H1 (cell line): ENCODE results near the gene INHBB. TPM values are rescaled to one million over a fixed set of nuclear protein-coding genes. Genes with fewer than 3 reads are reported as not detected.
A peak's percentile ranks its signal among the peaks of the same experiment; 100 is the strongest.

ENCODE experiments used
- CTCF ChIA-PET: fragments of 300-600 bp; sonication (Branson Sonifier 250); formaldehyde crosslinking; loops from one replicate; lab custom pipeline; 2021; ENCODE audit not compliant: partially characterized antibody; lab: Charles Lee
- POLR2A ChIA-PET: fragments of 300-600 bp; sonication (Branson Sonifier 250); formaldehyde crosslinking; loops from one replicate; lab custom pipeline; 2021; ENCODE audit warnings: inconsistent platforms; ENCODE audit not compliant: partially characterized antibody; lab: Charles Lee
- DNase-seq, 2 experiments: peaks; one replicate each; pipeline versions ENCODE4 v3.0.0 to v3.0.0-alpha.2; 2010 to 2022; ENCODE audit warnings: low spot score in 2 of 2, low read depth in 1 of 2, mixed read lengths in 1 of 2
- FAIRE-seq: peaks from 2 replicates; lab custom pipeline; 2011; peaks lifted over from hg19 to GRCh38; lab: Jason Lieb, UNC
- H2AFZ ChIP-seq: 2 replicates; pipeline ENCODE4 v1.8.1; 2012; ENCODE audit warnings: low read length, inconsistent platforms
- H2AK5ac ChIP-seq: 2 replicates; pipeline ENCODE4 v1.6.1; 2013; ENCODE audit warnings: low read depth, low read length
- H2BK120ac ChIP-seq: replicated peaks from 2 replicates; pipeline ENCODE3; 2013; ENCODE audit warnings: low read depth, low read length, inconsistent platforms
- H2BK12ac ChIP-seq: 2 replicates; pipeline ENCODE4 v1.6.1; 2013; ENCODE audit warnings: low read depth, low read length
- H2BK15ac ChIP-seq: 2 replicates; pipeline ENCODE4 v1.6.1; 2013; ENCODE audit warnings: low read length
- H2BK20ac ChIP-seq: 2 replicates; pipeline ENCODE4 v1.6.1; 2013; ENCODE audit warnings: low read length
- H2BK5ac ChIP-seq: 2 replicates; pipeline ENCODE4 v1.6.1; 2013; ENCODE audit warnings: low read depth, low read length
- H3K14ac ChIP-seq: 2 replicates; pipeline ENCODE4 v1.6.1; 2013; ENCODE audit warnings: inconsistent platforms; ENCODE audit not compliant: insufficient read length
- H3K18ac ChIP-seq: 2 replicates; pipeline ENCODE4 v1.6.1; 2013; ENCODE audit warnings: low read length; ENCODE audit errors: extremely low read depth
- H3K23ac ChIP-seq: 2 replicates; pipeline ENCODE4 v1.6.1; 2013; ENCODE audit warnings: inconsistent platforms; ENCODE audit not compliant: insufficient read length
- H3K23me2 ChIP-seq: 2 replicates; pipeline ENCODE4 v1.6.1; 2013; ENCODE audit warnings: low read depth, low read length
- H3K27ac ChIP-seq: 2 replicates; pipeline ENCODE4 v1.6.1; 2011; ENCODE audit warnings: low read depth, low read length, inconsistent platforms
- H3K27me3 ChIP-seq, 4 experiments: replicated peaks in 1 of 4; 1 replicate in 1 of 4; 2 replicates in 3 of 4; pipeline versions ENCODE4 v1.6.1 to v1.8.1; 2011 to 2013; ENCODE audit warnings: low read length in 3 of 4, mild to moderate bottlenecking in 3 of 4, inconsistent platforms in 2 of 4, mixed read lengths in 2 of 4, moderate library complexity in 1 of 4; ENCODE audit not compliant: control insufficient read depth in 3 of 4, insufficient read depth in 3 of 4; ENCODE audit errors: extremely low read depth in 1 of 4
- H3K36me3 ChIP-seq, 4 experiments: 2 replicates each; pipeline versions ENCODE4 v1.6.1 to v1.8.1; 2011 to 2013; ENCODE audit warnings: mild to moderate bottlenecking in 4 of 4, low read length in 3 of 4, moderate library complexity in 2 of 4, control low read depth in 1 of 4, inconsistent platforms in 1 of 4; ENCODE audit not compliant: insufficient read depth in 4 of 4, control insufficient read depth in 2 of 4
- H3K4ac ChIP-seq: replicated peaks from 2 replicates; pipeline ENCODE3; 2013; ENCODE audit warnings: low read length, low read depth, mixed read lengths, inconsistent platforms; ENCODE audit not compliant: insufficient read length
- H3K4me1 ChIP-seq, 4 experiments: replicated peaks in 1 of 4; 1 replicate in 1 of 4; 2 replicates in 3 of 4; pipeline versions ENCODE4 v1.6.1 to v1.8.1; 2011 to 2013; ENCODE audit warnings: low read length in 3 of 4, inconsistent platforms in 2 of 4, mixed read lengths in 1 of 4; ENCODE audit not compliant: insufficient read depth in 4 of 4, control insufficient read depth in 3 of 4
- H3K4me2 ChIP-seq, 2 experiments: 2 replicates each; pipeline versions ENCODE4 v1.6.1 to v1.8.1; 2011 to 2013; ENCODE audit warnings: low read depth in 2 of 2, low read length in 2 of 2, control low read depth in 1 of 2, inconsistent platforms in 1 of 2, mild to moderate bottlenecking in 1 of 2; ENCODE audit not compliant: insufficient read depth in 1 of 2
- H3K4me3 ChIP-seq, 4 experiments: fragments of 200-600, 300-600 bp in 1 of 4; sonication (generic), shearing (Covaris generic), sonication (Bioruptor Twin) in 1 of 4; 2 replicates each; pipeline versions ENCODE4 v1.5.1 to v1.8.1; 2011 to 2016; ENCODE audit warnings: low read length in 4 of 4, low read depth in 3 of 4, control low read depth in 2 of 4, inconsistent platforms in 2 of 4, mild to moderate bottlenecking in 2 of 4, mixed read lengths in 1 of 4, moderate library complexity in 1 of 4; ENCODE audit not compliant: insufficient read depth in 2 of 4; ENCODE audit errors: extremely low read depth in 1 of 4
- H3K56ac ChIP-seq: replicated peaks from 2 replicates; pipeline ENCODE3; 2013; ENCODE audit warnings: low read depth, mild to moderate bottlenecking, mixed read lengths, low read length, inconsistent platforms; ENCODE audit not compliant: insufficient read length
- H3K79me1 ChIP-seq: 2 replicates; pipeline ENCODE4 v1.6.1; 2013; ENCODE audit warnings: low read depth, low read length, control low read depth
- H3K79me2 ChIP-seq, 2 experiments: 2 replicates each; pipeline versions ENCODE4 v1.6.1 to v1.8.1; 2012 to 2013; ENCODE audit warnings: low read length in 2 of 2, mild to moderate bottlenecking in 2 of 2, inconsistent platforms in 1 of 2; ENCODE audit not compliant: insufficient read depth in 2 of 2, control insufficient read depth in 1 of 2
- H3K9ac ChIP-seq, 4 experiments: replicated peaks in 1 of 4; 1 replicate in 1 of 4; 2 replicates in 3 of 4; pipeline versions ENCODE4 v1.6.1 to v1.8.1; 2011 to 2013; ENCODE audit warnings: low read depth in 3 of 4, low read length in 3 of 4, control low read depth in 2 of 4, mild to moderate bottlenecking in 2 of 4, moderate library complexity in 2 of 4, inconsistent platforms in 1 of 4; ENCODE audit errors: extremely low read depth in 1 of 4
- H3K9me3 ChIP-seq, 2 experiments: 2 replicates each; pipeline versions ENCODE4 v1.6.1 to v1.8.1; 2012 to 2013; ENCODE audit warnings: mild to moderate bottlenecking in 2 of 2, moderate library complexity in 2 of 2, control low read depth in 1 of 2, inconsistent platforms in 1 of 2, low read depth in 1 of 2, low read length in 1 of 2, mixed read lengths in 1 of 2; ENCODE audit not compliant: insufficient read depth in 2 of 2
- H4K20me1 ChIP-seq, 2 experiments: replicated peaks in 1 of 2; 2 replicates each; pipeline versions ENCODE3 to v1.8.1; 2011 to 2013; ENCODE audit warnings: inconsistent platforms in 2 of 2, low read length in 2 of 2, mild to moderate bottlenecking in 1 of 2; ENCODE audit not compliant: insufficient read depth in 2 of 2, control insufficient read depth in 1 of 2
- H4K5ac ChIP-seq: 2 replicates; pipeline ENCODE4 v1.6.1; 2013; ENCODE audit warnings: low read length, low read depth, mixed read lengths, inconsistent platforms; ENCODE audit not compliant: insufficient read length
- H4K8ac ChIP-seq: 2 replicates; pipeline ENCODE4 v1.8.0; 2013; ENCODE audit warnings: mild to moderate bottlenecking, moderate library complexity, low read length, inconsistent platforms; ENCODE audit not compliant: insufficient read depth; ENCODE audit errors: extremely low read depth
- H4K91ac ChIP-seq: replicated peaks from 2 replicates; pipeline ENCODE3; 2013; ENCODE audit warnings: low read length, mixed read lengths, inconsistent platforms; ENCODE audit not compliant: insufficient read length
- EGR1 ChIP-seq: IDR thresholded peaks from 2 replicates; pipeline ENCODE4 v1.6.1; 2011; ENCODE audit warnings: low read depth, low read length, borderline replicate concordance
- EP300 ChIP-seq, 2 experiments: IDR thresholded peaks; 1 replicate in 1 of 2; 2 replicates in 1 of 2; pipeline ENCODE4 v1.6.1; 2011 to 2012; ENCODE audit warnings: low read depth in 2 of 2, low read length in 2 of 2, mild to moderate bottlenecking in 2 of 2, borderline replicate concordance in 1 of 2, inconsistent platforms in 1 of 2, moderate library complexity in 1 of 2
- EZH2 ChIP-seq: fragments of 200-600 bp; sonication (generic); IDR thresholded peaks from 2 replicates; pipeline ENCODE4 v1.7.1; 2012; ENCODE audit warnings: low read depth, mild to moderate bottlenecking, moderate library complexity, low read length, inconsistent platforms; ENCODE audit not compliant: severe bottlenecking
- GABPA ChIP-seq: IDR thresholded peaks from 2 replicates; pipeline ENCODE4 v1.6.1; 2011; ENCODE audit warnings: mild to moderate bottlenecking, low read length, moderate library complexity, borderline replicate concordance; ENCODE audit not compliant: insufficient read depth
- MAFK ChIP-seq: IDR thresholded peaks from 2 replicates; pipeline ENCODE4 v1.6.1; 2012; ENCODE audit warnings: low read depth, mild to moderate bottlenecking, improper control_type of control experiment, low read length
- NRF1 ChIP-seq: IDR thresholded peaks from 2 replicates; pipeline ENCODE4 v1.6.1; 2011; ENCODE audit warnings: mild to moderate bottlenecking, low read depth, low read length, improper control_type of control experiment
- SIRT6 ChIP-seq: IDR thresholded peaks from one replicate; pipeline ENCODE4 v1.7.1; 2012; ENCODE audit warnings: low read length, inconsistent platforms
- USF2 ChIP-seq: IDR thresholded peaks from 2 replicates; pipeline ENCODE4 v1.6.1; 2011; ENCODE audit warnings: low read length, improper control_type of control experiment
- YY1 ChIP-seq: IDR thresholded peaks from 2 replicates; pipeline ENCODE4 v1.6.1; 2011; ENCODE audit warnings: low read depth, mild to moderate bottlenecking, low read length
- WGBS, 2 experiments: shearing (Covaris generic) in 1 of 2; methylation state at CpG; one replicate each; pipeline versions ENCODE4 v1.1.6 to v1.1.7; 2013 to 2015; ENCODE audit warnings: low lambda C conversion rate in 2 of 2, mixed read lengths in 2 of 2, inconsistent platforms in 1 of 2, low coverage in 1 of 2, missing lambda C conversion rate in 1 of 2; ENCODE audit not compliant: insufficient replicate concordance in 2 of 2, insufficient coverage in 1 of 2, insufficient read length in 1 of 2; ENCODE audit errors: extremely low coverage in 1 of 2, missing lambda C conversion rate in 1 of 2; 5-methylcytosine and 5-hydroxymethylcytosine counted together
- polyA plus RNA-seq, 7 experiments: library from polyadenylated mRNA; depleted of rRNA in 3 of 7; stranded (reverse) in 5 of 7; unstranded in 2 of 7; fragments of >200 nt in 5 of 7; fragments of 200-250 nt in 2 of 7; gene quantifications; 1 replicate in 5 of 7; 2 replicates in 1 of 7; 4 replicates in 1 of 7; pipeline versions ENCODE4 v1.2.1 to v1.2.3, GENCODE V29; 2011 to 2013; ENCODE audit warnings: missing spikeins in 2 of 7, mixed read lengths in 2 of 7
- total RNA-seq: library from RNA; stranded (reverse); fragmentation: NEBNext Ultra II Directional; extraction: Animal tissue kit (Norgen Biotek cat#: 25700); gene quantifications from 2 replicates; pipeline ENCODE4 v1.2.1, GENCODE V29; 2021

INHBB gene
- total and polyA plus RNA-seq, 2 of the 8 experiments (the other 6 are each of a cell fraction or from before 2014, with no cell fraction given): 0.30 to 0.32 TPM

- H3K4me1 ChIP-seq: peaks cover 11 to 42% (median 25%) of the 10 kb centered on the region in 4 experiments
- H3K18ac ChIP-seq: no peak overlapping the region; the same call in 1 of the 2 replicates
- H4K8ac ChIP-seq: no peak overlapping the region
- peak overlapping the region; percentile 76 to 98 for H3K4me2 ChIP-seq
- H2BK20ac ChIP-seq: no peak overlapping the region
- H3K4ac ChIP-seq: no peak overlapping the region
- no peak overlapping the region for H4K91ac ChIP-seq
- H4K20me1 ChIP-seq: peaks cover 3 to 8% of the 10 kb centered on the region in 2 experiments
- H3K23me2 ChIP-seq: peaks cover 13% of the 10 kb centered on the region; the same call in 1 of the 2 replicates
- H3K36me3 ChIP-seq: peaks cover 0 to 19% (median 0%) of the 10 kb centered on the region in 4 experiments; a peak in 2 of 8 replicates
- H3K4me3 ChIP-seq: peak overlapping the region in 1 of 4 experiments; percentile 52; a peak in 4 of 8 replicates
- no peak for DNase-seq
- H2BK5ac ChIP-seq: no peak overlapping the region
- H3K9ac ChIP-seq: no peak overlapping the region
- H3K27ac ChIP-seq: no peak overlapping the region
- peak; percentile 42 for FAIRE-seq
- H3K79me2 ChIP-seq: no peaks in the 10 kb centered on the region
- H2BK12ac ChIP-seq: no peak overlapping the region
- no peak overlapping the region for H2AFZ ChIP-seq
- H3K79me1 ChIP-seq: no peaks in the 10 kb centered on the region
- CTCF ChIA-PET: interaction anchor here (0.5 to 9.9 kb wide), 17 partner anchors 10 to 323 kb away, joined by 3 to 118 read pairs (median 3); no protein-coding TSS in a partner anchor
- H3K27me3 ChIP-seq: peaks cover 47 to 94% (median 79%) of the 10 kb centered on the region in 4 experiments
- H3K14ac ChIP-seq: no peak overlapping the region
- POLR2A ChIA-PET: interaction anchor here (1.0 kb wide), 1 partner anchor 81 kb away, joined by 3 read pairs; no protein-coding TSS in a partner anchor
- no peak overlapping the region for H3K56ac ChIP-seq
- H4K5ac ChIP-seq: no peak overlapping the region
- H3K23ac ChIP-seq: no peak overlapping the region
- H3K9me3 ChIP-seq: no peaks in the 10 kb centered on the region
- WGBS, 2 experiments: 6% methylated on average over 4 of the region's 7 CpGs; no CpG with 5 or more reads in 1 of the 2 experiments
- no peak overlapping the region for H2BK15ac ChIP-seq
- no peak overlapping the region for H2AK5ac ChIP-seq
- H2BK120ac ChIP-seq: no peak overlapping the region
- TF ChIP-seq GABPA: no peak
- TF ChIP-seq EP300 (IDR thresholded peaks at IDR 0.05; ENCODE audit: borderline replicate concordance in 1 of 2, low read depth in 2 of 2, low read length in 2 of 2): no peak
- no peak for TF ChIP-seq EGR1
- no peak for TF ChIP-seq SIRT6
- no peak for TF ChIP-seq EZH2
- TF ChIP-seq YY1: no peak
- no peak for TF ChIP-seq NRF1
- no peak for TF ChIP-seq MAFK
- TF ChIP-seq USF2: no peak
Measured at GRCh38 chr2:120348134-120348736, 2.3 kb downstream of the INHBB start.
